HEK293 (cell line): ENCODE measurements around the gene SCRN1.

Experiments
- MYNN ChIP-seq: fragments of 450-650 bp; formaldehyde crosslinking; IDR thresholded peaks from 2 replicates; pipeline ENCODE4 v1.5.1; 2016; ENCODE audit warnings: missing biosample characterization, missing genetic modification characterization, borderline replicate concordance
- REST ChIP-seq: fragments of 450-650 bp; formaldehyde crosslinking; IDR thresholded peaks from 2 replicates; pipeline ENCODE4 v1.5.1; 2016; ENCODE audit warnings: missing biosample characterization, missing genetic modification characterization
- SCRT1 ChIP-seq: fragments of 450-650 bp; formaldehyde crosslinking; IDR thresholded peaks from 2 replicates; pipeline ENCODE4 v1.5.1; 2016; ENCODE audit warnings: missing biosample characterization, missing genetic modification characterization, borderline replicate concordance
- SETDB1 ChIP-seq: IDR thresholded peaks from one replicate; pipeline ENCODE4 v1.6.1; 2017; ENCODE audit warnings: mild to moderate bottlenecking, low read length, moderate library complexity, mixed read lengths; ENCODE audit not compliant: insufficient read length
- TRIM28 ChIP-seq: IDR thresholded peaks from 2 replicates; pipeline ENCODE4 v1.6.1; 2011; ENCODE audit warnings: low read length, control low read depth, borderline replicate concordance
- YY1 ChIP-seq: fragments of 450-650 bp; formaldehyde crosslinking; IDR thresholded peaks from 2 replicates; pipeline ENCODE4 v1.5.1; 2018; ENCODE audit warnings: missing biosample characterization, missing genetic modification characterization
- ZBTB17 ChIP-seq: fragments of 450-650 bp; formaldehyde crosslinking; IDR thresholded peaks from 2 replicates; pipeline ENCODE4 v1.5.1; 2016; ENCODE audit warnings: missing biosample characterization, missing genetic modification characterization
- ZFHX2 ChIP-seq: fragments of 450-650 bp; formaldehyde crosslinking; conservative IDR thresholded peaks from 2 replicates; pipeline ENCODE4 v1.5.1; 2016; ENCODE audit warnings: missing biosample characterization, missing genetic modification characterization
- ZNF132 ChIP-seq: fragments of 450-650 bp; formaldehyde crosslinking; IDR thresholded peaks from 2 replicates; pipeline ENCODE4 v1.5.1; 2017; ENCODE audit warnings: missing biosample characterization, missing genetic modification characterization, borderline replicate concordance
- ZNF133 ChIP-seq: fragments of 450-650 bp; formaldehyde crosslinking; IDR thresholded peaks from 2 replicates; pipeline ENCODE4 v1.5.1; 2016; ENCODE audit warnings: missing biosample characterization, missing genetic modification characterization
- ZNF146 ChIP-seq: fragments of 450-650 bp; formaldehyde crosslinking; IDR thresholded peaks from 2 replicates; pipeline ENCODE4 v1.5.1; 2016; ENCODE audit warnings: missing biosample characterization, missing genetic modification characterization
- ZNF184 ChIP-seq: fragments of 450-650 bp; IDR thresholded peaks from 2 replicates; pipeline ENCODE4 v1.5.1; 2018; ENCODE audit warnings: missing biosample characterization, mild to moderate bottlenecking, missing genetic modification characterization
- ZNF2 ChIP-seq: fragments of 450-650 bp; formaldehyde crosslinking; IDR thresholded peaks from 2 replicates; pipeline ENCODE4 v1.5.1; 2016; ENCODE audit warnings: missing biosample characterization, missing genetic modification characterization
- ZNF449 ChIP-seq: fragments of 450-650 bp; formaldehyde crosslinking; IDR thresholded peaks from 2 replicates; pipeline ENCODE4 v1.5.1; 2017; ENCODE audit warnings: missing biosample characterization, mild to moderate bottlenecking, missing genetic modification characterization, moderate library complexity
- ZNF596 ChIP-seq: fragments of 450-650 bp; IDR thresholded peaks from 2 replicates; pipeline ENCODE4 v1.5.0; 2018; ENCODE audit warnings: missing biosample characterization, mild to moderate bottlenecking, missing genetic modification characterization, moderate library complexity
- ZNF600 ChIP-seq: fragments of 450-650 bp; formaldehyde crosslinking; IDR thresholded peaks from 2 replicates; pipeline ENCODE4 v1.5.1; 2016; ENCODE audit warnings: missing biosample characterization, missing genetic modification characterization
- ZNF610 ChIP-seq: fragments of 450-650 bp; formaldehyde crosslinking; IDR thresholded peaks from 2 replicates; pipeline ENCODE4 v1.5.1; 2016; ENCODE audit warnings: missing biosample characterization, missing genetic modification characterization, borderline replicate concordance
- ZNF621 ChIP-seq: fragments of 450-650 bp; formaldehyde crosslinking; IDR thresholded peaks from 2 replicates; pipeline ENCODE4 v1.5.1; 2017; ENCODE audit warnings: missing biosample characterization, missing genetic modification characterization
- ZNF629 ChIP-seq: fragments of 450-650 bp; formaldehyde crosslinking; IDR thresholded peaks from 2 replicates; pipeline ENCODE4 v1.5.1; 2017; ENCODE audit warnings: missing biosample characterization, missing genetic modification characterization
- ZNF660 ChIP-seq: fragments of 450-650 bp; IDR thresholded peaks from 2 replicates; pipeline ENCODE4 v1.5.1; 2018; ENCODE audit warnings: missing biosample characterization, mild to moderate bottlenecking, missing genetic modification characterization
- ZNF670 ChIP-seq: fragments of 450-650 bp; formaldehyde crosslinking; IDR thresholded peaks from 2 replicates; pipeline ENCODE4 v1.5.1; 2016; ENCODE audit warnings: missing biosample characterization, missing genetic modification characterization, low read depth
- ZNF692 ChIP-seq: fragments of 450-650 bp; formaldehyde crosslinking; IDR thresholded peaks from 2 replicates; pipeline ENCODE4 v1.5.1; 2016; ENCODE audit warnings: missing biosample characterization, missing genetic modification characterization
- ZXDB ChIP-seq: fragments of 450-650 bp; formaldehyde crosslinking; IDR thresholded peaks from 2 replicates; pipeline ENCODE4 v1.5.1; 2016; ENCODE audit warnings: missing biosample characterization, missing genetic modification characterization
- TF ChIP-seq, protein P1 (sequence below): fragments of 450-650 bp; formaldehyde crosslinking; conservative IDR thresholded peaks from 2 replicates; pipeline ENCODE4 v1.5.1; 2016; ENCODE audit warnings: low read depth, missing biosample characterization, missing genetic modification characterization

SCRN1 gene

GRCh38 chr7:30028216-30028748, 38.7 kb upstream of the SCRN1 start, which contains the start of gene PLEKHA8 (continued):
- no peak for TF ChIP-seq YY1 (tag by site-specific recombination)
- no peak for TF ChIP-seq ZNF133 (tag by site-specific recombination)
- no peak for TF ChIP-seq MYNN
- TF ChIP-seq ZNF660: peak; percentile 77
- TF ChIP-seq SETDB1: no peak
- no peak; the same call in 1 of the 2 replicates for TF ChIP-seq ZBTB17 (tag by site-specific recombination)
- no peak for TF ChIP-seq REST (tag by site-specific recombination)
- TF ChIP-seq ZNF2 (tag by site-specific recombination): no peak
- TF ChIP-seq ZNF629 (tag by site-specific recombination): 0 out of 2 replicates have a peak, but pooled peaks have one; percentile 5
- no peak for TF ChIP-seq TRIM28
- TF ChIP-seq ZNF610: no peak
- no peak for TF ChIP-seq ZNF184 (tag by site-specific recombination)
- TF ChIP-seq SCRT1 (tag by site-specific recombination): no peak
- TF ChIP-seq ZNF596 (tag by site-specific recombination): no peak
- no peak for TF ChIP-seq ZNF146 (tag by site-specific recombination)
- TF ChIP-seq ZNF600: no peak
- TF ChIP-seq ZXDB (tag by site-specific recombination): peak; percentile 54; the same call in 1 of the 2 replicates
- TF ChIP-seq ZNF621: no peak
- TF ChIP-seq ZNF670: no peak
- peak; percentile 55 for TF ChIP-seq ZNF692 (tag by site-specific recombination)
- TF ChIP-seq, protein P1, sequence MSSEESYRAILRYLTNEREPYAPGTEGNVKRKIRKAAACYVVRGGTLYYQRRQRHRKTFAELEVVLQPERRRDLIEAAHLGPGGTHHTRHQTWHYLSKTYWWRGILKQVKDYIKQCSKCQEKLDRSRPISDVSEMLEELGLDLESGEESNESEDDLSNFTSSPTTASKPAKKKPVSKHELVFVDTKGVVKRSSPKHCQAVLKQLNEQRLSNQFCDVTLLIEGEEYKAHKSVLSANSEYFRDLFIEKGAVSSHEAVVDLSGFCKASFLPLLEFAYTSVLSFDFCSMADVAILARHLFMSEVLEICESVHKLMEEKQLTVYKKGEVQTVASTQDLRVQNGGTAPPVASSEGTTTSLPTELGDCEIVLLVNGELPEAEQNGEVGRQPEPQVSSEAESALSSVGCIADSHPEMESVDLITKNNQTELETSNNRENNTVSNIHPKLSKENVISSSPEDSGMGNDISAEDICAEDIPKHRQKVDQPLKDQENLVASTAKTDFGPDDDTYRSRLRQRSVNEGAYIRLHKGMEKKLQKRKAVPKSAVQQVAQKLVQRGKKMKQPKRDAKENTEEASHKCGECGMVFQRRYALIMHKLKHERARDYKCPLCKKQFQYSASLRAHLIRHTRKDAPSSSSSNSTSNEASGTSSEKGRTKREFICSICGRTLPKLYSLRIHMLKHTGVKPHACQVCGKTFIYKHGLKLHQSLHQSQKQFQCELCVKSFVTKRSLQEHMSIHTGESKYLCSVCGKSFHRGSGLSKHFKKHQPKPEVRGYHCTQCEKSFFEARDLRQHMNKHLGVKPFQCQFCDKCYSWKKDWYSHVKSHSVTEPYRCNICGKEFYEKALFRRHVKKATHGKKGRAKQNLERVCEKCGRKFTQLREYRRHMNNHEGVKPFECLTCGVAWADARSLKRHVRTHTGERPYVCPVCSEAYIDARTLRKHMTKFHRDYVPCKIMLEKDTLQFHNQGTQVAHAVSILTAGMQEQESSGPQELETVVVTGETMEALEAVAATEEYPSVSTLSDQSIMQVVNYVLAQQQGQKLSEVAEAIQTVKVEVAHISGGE: peak; percentile 34; the same call in 1 of the 2 replicates
- TF ChIP-seq ZNF449 (tag by site-specific recombination): peak; percentile 91
- TF ChIP-seq ZFHX2: peak; percentile 89
- TF ChIP-seq ZNF132 (tag by site-specific recombination): no peak
